Measurements from ENCODE around the gene ALKBH5.

ALKBH5 gene

DNA sequence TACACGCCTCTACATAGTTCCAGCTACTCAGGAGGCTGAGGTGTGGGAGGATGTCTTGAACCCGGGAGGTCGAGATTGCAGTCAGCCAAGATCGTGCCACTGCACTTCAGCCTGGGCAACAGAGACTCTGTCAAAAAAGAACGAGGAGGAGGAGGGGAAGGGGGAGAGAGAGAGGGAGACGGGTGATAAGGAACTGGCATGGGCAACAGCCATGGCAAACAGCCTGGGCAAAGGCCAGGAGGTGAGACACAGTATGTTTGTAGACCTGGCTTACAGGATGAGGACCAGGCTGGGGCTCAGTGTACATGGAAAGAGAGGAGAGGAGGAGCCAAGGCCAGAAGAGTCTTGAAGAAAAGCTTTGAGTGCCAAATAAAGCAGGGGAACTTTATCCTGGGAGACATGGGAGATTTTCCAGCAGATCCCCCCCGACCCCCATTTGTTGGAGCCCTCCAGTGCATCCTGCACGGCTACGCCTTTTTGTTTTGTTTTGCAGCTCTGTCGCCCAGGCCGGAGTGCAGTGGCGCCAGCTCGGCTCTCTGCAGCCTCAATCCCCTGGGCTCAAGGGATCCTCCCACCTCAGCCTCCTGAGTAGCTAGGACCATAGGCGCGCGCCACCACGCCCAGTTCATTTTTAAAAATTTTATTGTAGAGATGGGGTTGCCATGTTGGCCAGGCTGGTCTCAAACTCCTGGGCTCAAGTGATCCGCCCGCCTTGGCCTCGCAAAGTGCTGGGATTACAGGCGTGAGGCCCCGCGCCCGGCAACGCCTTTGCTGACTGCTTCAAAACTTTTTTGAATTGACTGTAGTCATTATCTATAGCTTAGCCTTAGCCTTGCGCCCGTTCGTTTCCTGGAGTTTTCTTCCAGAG, 1.3 kb upstream of the ALKBH5 start:
- Histone ChIP-seq H3K9me3 (no peaks in the 10 kb centered on the region), H3K27ac (peak overlapping the region; percentile 97), H3K36me3 (no peaks in the 10 kb centered on the region), H3K4me1 (ENCODE audit: control insufficient read depth in 1 of 2, insufficient read depth in 1 of 2, low read depth in 1 of 2, low read length in 1 of 2) (peaks cover 38 to 40% of the 10 kb centered on the region in 2 experiments), H3K4me3 (ENCODE audit: low read depth in 1 of 2, low read length in 1 of 2) (peak overlapping the region; percentile 89 to 96), H3K27me3 (no peaks in the 10 kb centered on the region)
- TF ChIP-seq, protein P1, sequence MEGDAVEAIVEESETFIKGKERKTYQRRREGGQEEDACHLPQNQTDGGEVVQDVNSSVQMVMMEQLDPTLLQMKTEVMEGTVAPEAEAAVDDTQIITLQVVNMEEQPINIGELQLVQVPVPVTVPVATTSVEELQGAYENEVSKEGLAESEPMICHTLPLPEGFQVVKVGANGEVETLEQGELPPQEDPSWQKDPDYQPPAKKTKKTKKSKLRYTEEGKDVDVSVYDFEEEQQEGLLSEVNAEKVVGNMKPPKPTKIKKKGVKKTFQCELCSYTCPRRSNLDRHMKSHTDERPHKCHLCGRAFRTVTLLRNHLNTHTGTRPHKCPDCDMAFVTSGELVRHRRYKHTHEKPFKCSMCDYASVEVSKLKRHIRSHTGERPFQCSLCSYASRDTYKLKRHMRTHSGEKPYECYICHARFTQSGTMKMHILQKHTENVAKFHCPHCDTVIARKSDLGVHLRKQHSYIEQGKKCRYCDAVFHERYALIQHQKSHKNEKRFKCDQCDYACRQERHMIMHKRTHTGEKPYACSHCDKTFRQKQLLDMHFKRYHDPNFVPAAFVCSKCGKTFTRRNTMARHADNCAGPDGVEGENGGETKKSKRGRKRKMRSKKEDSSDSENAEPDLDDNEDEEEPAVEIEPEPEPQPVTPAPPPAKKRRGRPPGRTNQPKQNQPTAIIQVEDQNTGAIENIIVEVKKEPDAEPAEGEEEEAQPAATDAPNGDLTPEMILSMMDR (IDR thresholded peaks at IDR 0.05) = no peak

DNA sequence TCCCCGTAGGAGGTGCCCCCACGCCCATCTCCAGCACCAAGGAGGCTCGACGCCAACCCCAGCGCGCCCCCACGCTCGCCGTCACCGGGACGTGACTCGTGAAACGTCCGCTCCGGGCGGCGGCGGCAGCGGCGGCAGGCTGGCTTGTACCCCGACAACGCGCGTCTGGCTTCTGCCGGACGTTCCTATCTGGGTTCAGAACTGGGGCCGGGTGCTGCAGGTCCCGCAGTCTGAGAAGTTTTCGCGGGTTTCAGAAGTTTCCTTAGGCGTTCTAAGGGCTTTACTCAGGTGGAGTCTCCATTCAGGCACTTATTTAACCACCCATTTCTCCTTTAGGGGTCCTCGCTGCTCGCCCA, 672 bp upstream of the ALKBH5 start:
- Histone ChIP-seq H3K4me1 (ENCODE audit: control insufficient read depth in 1 of 2, insufficient read depth in 1 of 2, low read depth in 1 of 2, low read length in 1 of 2) (peaks cover 43 to 44% of the 10 kb centered on the region in 2 experiments), H3K36me3 (no peaks in the 10 kb centered on the region), H3K4me3 (ENCODE audit: low read depth in 1 of 2, low read length in 1 of 2) (peak overlapping the region; percentile 89 to 96), H3K9me3 (no peaks in the 10 kb centered on the region), H3K27ac (peak overlapping the region; percentile 97), H3K27me3 (no peaks in the 10 kb centered on the region)
- TF ChIP-seq, protein P1 (IDR thresholded peaks at IDR 0.05) = no peak

DNA sequence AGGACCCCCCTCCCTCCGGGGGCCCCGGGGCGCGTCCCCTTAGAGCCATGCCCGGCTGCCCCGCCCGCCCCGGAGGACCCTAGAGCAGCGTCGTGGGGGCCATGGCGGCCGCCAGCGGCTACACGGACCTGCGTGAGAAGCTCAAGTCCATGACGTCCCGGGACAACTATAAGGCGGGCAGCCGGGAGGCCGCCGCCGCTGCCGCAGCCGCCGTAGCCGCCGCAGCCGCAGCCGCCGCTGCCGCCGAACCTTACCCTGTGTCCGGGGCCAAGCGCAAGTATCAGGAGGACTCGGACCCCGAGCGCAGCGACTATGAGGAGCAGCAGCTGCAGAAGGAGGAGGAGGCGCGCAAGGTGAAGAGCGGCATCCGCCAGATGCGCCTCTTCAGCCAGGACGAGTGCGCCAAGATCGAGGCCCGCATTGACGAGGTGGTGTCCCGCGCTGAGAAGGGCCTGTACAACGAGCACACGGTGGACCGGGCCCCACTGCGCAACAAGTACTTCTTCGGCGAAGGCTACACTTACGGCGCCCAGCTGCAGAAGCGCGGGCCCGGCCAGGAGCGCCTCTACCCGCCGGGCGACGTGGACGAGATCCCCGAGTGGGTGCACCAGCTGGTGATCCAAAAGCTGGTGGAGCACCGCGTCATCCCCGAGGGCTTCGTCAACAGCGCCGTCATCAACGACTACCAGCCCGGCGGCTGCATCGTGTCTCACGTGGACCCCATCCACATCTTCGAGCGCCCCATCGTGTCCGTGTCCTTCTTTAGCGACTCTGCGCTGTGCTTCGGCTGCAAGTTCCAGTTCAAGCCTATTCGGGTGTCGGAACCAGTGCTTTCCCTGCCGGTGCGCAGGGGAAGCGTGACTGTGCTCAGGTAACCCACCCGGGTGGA, 759 bp downstream of the ALKBH5 start:
- H3K4me1 ChIP-seq (ENCODE audit: control insufficient read depth in 1 of 2, insufficient read depth in 1 of 2, low read depth in 1 of 2, low read length in 1 of 2) = peaks cover 43 to 44% of the 10 kb centered on the region in 2 experiments
- no peaks in the 10 kb centered on the region for H3K27me3 ChIP-seq
- TF ChIP-seq, protein P1 (IDR thresholded peaks at IDR 0.05) = no peak
- no peaks in the 10 kb centered on the region for H3K36me3 ChIP-seq
- H3K4me3 ChIP-seq (ENCODE audit: low read depth in 1 of 2, low read length in 1 of 2) = peak overlapping the region; percentile 89 to 96
- peak overlapping the region; percentile 97 for H3K27ac ChIP-seq
- no peaks in the 10 kb centered on the region for H3K9me3 ChIP-seq

DNA sequence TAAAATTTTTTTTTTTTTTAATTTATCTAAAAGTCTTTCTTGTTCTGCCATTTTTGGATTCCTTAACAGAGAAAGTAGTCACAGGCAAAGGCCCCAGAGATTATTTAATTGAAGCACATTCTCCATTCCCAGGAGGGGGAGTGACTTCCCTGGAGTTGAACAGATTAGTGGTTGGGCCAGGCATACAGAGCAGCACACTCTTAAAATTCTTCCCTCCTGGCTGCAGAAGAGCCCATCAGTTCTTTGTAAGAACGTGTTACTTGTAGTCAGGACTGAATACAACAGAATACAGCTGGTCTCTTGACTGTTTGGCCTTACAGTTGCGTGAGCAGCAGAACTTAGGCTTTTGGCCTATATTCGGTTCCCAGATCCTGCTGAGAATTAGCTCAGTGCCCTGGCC, 1.8 kb downstream of the ALKBH5 start:
- no peaks in the 10 kb centered on the region for H3K27me3 ChIP-seq
- H3K4me1 ChIP-seq (ENCODE audit: control insufficient read depth in 1 of 2, insufficient read depth in 1 of 2, low read depth in 1 of 2, low read length in 1 of 2) = peaks cover 43 to 44% of the 10 kb centered on the region in 2 experiments
- TF ChIP-seq, protein P1 (IDR thresholded peaks at IDR 0.05) = no peak
- no peaks in the 10 kb centered on the region for H3K9me3 ChIP-seq
- H3K4me3 ChIP-seq (ENCODE audit: low read depth in 1 of 2, low read length in 1 of 2) = peak overlapping the region; percentile 89 to 96
- no peaks in the 10 kb centered on the region for H3K36me3 ChIP-seq
- H3K27ac ChIP-seq = peak overlapping the region; percentile 7

DNA sequence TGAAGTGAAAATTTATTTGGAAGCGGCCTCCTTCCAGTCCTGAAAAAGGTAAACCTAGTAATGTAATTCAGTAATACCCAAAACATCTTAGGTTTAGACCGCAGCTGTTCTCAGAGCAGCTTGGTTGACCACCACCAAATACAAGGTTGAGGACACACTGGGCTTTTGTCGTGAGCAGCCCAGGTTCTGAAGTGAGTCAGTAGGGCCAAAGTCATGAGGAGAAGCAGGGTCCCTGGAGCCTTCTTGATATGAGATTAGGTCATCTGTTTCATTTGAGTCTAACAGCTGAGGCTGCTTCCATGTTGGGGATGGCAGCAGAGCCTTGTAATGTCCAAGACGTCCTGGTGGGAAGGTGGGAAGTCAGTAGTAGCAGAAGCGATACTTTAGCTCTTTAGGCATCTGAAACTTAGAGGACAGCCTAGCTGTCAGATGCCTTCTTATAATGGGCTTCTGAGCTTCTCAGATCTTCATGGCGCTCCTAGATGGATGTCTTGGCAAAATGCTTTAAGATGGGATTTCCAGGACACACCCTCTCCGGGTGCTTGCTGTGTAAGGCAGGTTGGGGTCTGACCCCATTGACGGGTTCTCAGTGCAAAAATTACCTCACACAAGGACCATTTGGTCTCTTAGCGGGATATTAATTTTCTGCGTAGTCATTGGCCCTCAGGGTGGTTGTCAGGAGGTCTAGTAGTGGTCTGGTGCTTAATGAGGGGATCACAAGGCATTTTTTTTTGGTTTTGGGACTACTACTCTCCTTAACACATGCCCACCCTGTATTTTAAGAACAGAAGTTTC, 2.4 kb downstream of the ALKBH5 start:
- no peaks in the 10 kb centered on the region for H3K36me3 ChIP-seq
- H3K27me3 ChIP-seq = no peaks in the 10 kb centered on the region
- TF ChIP-seq, protein P1 (IDR thresholded peaks at IDR 0.05) = no peak
- no peaks in the 10 kb centered on the region for H3K9me3 ChIP-seq
- peaks cover 44 to 49% of the 10 kb centered on the region in 2 experiments for H3K4me1 ChIP-seq (ENCODE audit: control insufficient read depth in 1 of 2, insufficient read depth in 1 of 2, low read depth in 1 of 2, low read length in 1 of 2)
- H3K27ac ChIP-seq = peak overlapping the region; percentile 7
- H3K4me3 ChIP-seq (ENCODE audit: low read depth in 1 of 2, low read length in 1 of 2) = peak overlapping the region; percentile 89 to 96
